Kidney (tissue), 14 donors: ENCODE measurements around the gene CLEC4D. TPM values are rescaled to one million over a fixed set of nuclear protein-coding genes. Genes with fewer than 3 reads are reported as not detected.

ENCODE experiments used
- DNase-seq, 5 donors: peaks; one replicate each; pipeline ENCODE4 v3.0.0-alpha.2; 2013 to 2020
- FAIRE-seq: peaks from 2 replicates; lab custom pipeline; 2012; peaks lifted over from hg19 to GRCh38; lab: Jason Lieb, UNC
- H3K27ac ChIP-seq, 2 donors: one replicate each; pipeline ENCODE4 v1.7.0; 2013; ENCODE audit warnings: low read depth in 2 of 2, low read length in 2 of 2, inconsistent platforms in 1 of 2
- H3K27me3 ChIP-seq: one replicate; pipeline ENCODE4 v1.7.1; 2013; ENCODE audit warnings: low read length, inconsistent platforms; ENCODE audit not compliant: control insufficient read depth, insufficient read depth
- H3K36me3 ChIP-seq, 3 donors: one replicate each; pipeline versions ENCODE4 v1.7.0 to v1.7.1; 2013; ENCODE audit warnings: low read length in 3 of 3, control low read depth in 1 of 3, inconsistent platforms in 1 of 3; ENCODE audit not compliant: insufficient read depth in 3 of 3, control insufficient read depth in 2 of 3
- H3K4me1 ChIP-seq, 3 donors: one replicate each; pipeline versions ENCODE4 v1.7.0 to v1.7.1; 2013; ENCODE audit warnings: low read length in 3 of 3, inconsistent platforms in 1 of 3, low read depth in 1 of 3; ENCODE audit not compliant: control insufficient read depth in 2 of 3, insufficient read depth in 2 of 3
- H3K4me3 ChIP-seq, 3 donors: one replicate each; pipeline versions ENCODE4 v1.7.0 to v1.8.1; 2013; ENCODE audit warnings: low read length in 3 of 3, control low read depth in 1 of 3, inconsistent platforms in 1 of 3
- H3K9ac ChIP-seq, 3 donors: one replicate each; pipeline versions ENCODE4 v1.7.0 to v1.7.1; 2013; ENCODE audit warnings: low read length in 3 of 3, control low read depth in 1 of 3, inconsistent platforms in 1 of 3
- H3K9me3 ChIP-seq, 3 donors: one replicate each; pipeline versions ENCODE4 v1.7.0 to v1.7.1; 2013; ENCODE audit warnings: low read length in 3 of 3, control low read depth in 1 of 3, inconsistent platforms in 1 of 3; ENCODE audit not compliant: control insufficient read depth in 2 of 3, insufficient read depth in 1 of 3
- intact Hi-C: fragments of 100-400 bp; cut with DNase I; formaldehyde crosslinking; loops from one replicate; pipeline ENCODE4 v1.11.1; 2022
- polyA plus RNA-seq: library from polyadenylated mRNA; stranded (reverse); fragments of 350-450 nt; fragmentation: Illumina TruSeq; extraction: RNeasy Lipid Tissue Mini Kit (QIAGEN cat#74804); gene quantifications from one replicate; pipeline ENCODE4 v1.2.3, GENCODE V29; 2014; ENCODE audit warnings: low read depth, low replicate concordance; ENCODE audit not compliant: insufficient read depth
- total RNA-seq: library from RNA; stranded (reverse); fragmentation: NEBNext Ultra II Directional; extraction: Animal tissue kit (Norgen Biotek cat#: 25700); gene quantifications from one replicate; pipeline ENCODE4 v1.2.1, GENCODE V29; 2021
- TF ChIP-seq, protein P1 (sequence below): IDR thresholded peaks from 3 replicates; pipeline ENCODE4 v1.5.1; 2012; ENCODE audit warnings: mild to moderate bottlenecking, moderate library complexity, borderline replicate concordance; ENCODE audit not compliant: insufficient read depth; ENCODE audit errors: extremely low read depth
- donor health status: control.
- donor health status: control.
- donor health status: control.
- donor health status: control.
- donor health status: control.
- donor health status: DM: yes; HTN: yes; CAD: no.
- donor health status: Normal renal cell carcinoma (clear cell type).

CLEC4D gene
- total and polyA plus RNA-seq, 2 donors from 2014 or later: 0.41 TPM; not detected in 1

DNA sequence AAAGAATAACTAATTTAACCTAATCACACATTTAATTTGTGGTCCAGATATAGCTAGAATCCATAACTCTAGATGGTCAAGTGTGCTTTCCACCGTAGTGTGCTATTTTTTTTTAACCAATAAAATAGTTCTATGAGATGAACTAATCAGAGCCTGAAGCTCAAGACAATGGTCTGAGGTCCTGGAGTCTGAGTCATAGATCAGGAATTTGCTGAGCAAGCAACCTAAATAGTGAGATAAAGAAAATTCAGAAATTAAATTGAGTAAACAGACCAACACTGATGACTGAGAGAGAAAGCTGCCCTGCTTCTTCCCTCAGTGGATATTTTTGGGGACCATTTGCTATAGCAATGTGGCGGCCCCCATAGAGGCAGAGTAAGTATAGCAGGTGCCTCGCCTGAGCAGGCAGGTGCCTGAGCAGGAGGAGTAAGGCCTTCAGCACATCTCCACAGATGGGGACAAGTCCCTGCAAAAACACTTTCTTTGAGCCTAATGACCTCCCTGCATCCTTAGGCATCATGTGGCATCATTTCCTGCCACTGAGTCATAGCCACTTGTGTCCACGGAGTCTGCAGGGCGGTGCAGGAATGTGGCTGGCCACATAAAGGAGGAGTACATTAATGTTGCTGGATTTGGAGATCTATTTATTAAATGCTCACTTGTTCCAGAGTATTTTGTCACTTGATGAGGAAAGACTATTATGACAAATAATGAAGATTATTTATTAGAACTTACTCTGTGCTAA lies 41.3 kb downstream of the CLEC4D start:
- H3K36me3 ChIP-seq: no peaks in the 10 kb centered on the region
- FAIRE-seq: no peak
- intact Hi-C loops: no loop called here
- no peak overlapping the region for H3K4me3 ChIP-seq
- no peaks in the 10 kb centered on the region for H3K27me3 ChIP-seq
- no peaks in the 10 kb centered on the region for H3K9me3 ChIP-seq
- H3K4me1 ChIP-seq: no peaks in the 10 kb centered on the region
- no peak overlapping the region for H3K9ac ChIP-seq
- no peak for DNase-seq
- TF ChIP-seq, protein P1, sequence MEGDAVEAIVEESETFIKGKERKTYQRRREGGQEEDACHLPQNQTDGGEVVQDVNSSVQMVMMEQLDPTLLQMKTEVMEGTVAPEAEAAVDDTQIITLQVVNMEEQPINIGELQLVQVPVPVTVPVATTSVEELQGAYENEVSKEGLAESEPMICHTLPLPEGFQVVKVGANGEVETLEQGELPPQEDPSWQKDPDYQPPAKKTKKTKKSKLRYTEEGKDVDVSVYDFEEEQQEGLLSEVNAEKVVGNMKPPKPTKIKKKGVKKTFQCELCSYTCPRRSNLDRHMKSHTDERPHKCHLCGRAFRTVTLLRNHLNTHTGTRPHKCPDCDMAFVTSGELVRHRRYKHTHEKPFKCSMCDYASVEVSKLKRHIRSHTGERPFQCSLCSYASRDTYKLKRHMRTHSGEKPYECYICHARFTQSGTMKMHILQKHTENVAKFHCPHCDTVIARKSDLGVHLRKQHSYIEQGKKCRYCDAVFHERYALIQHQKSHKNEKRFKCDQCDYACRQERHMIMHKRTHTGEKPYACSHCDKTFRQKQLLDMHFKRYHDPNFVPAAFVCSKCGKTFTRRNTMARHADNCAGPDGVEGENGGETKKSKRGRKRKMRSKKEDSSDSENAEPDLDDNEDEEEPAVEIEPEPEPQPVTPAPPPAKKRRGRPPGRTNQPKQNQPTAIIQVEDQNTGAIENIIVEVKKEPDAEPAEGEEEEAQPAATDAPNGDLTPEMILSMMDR: no peak
- H3K27ac ChIP-seq: no peak overlapping the region

DNA sequence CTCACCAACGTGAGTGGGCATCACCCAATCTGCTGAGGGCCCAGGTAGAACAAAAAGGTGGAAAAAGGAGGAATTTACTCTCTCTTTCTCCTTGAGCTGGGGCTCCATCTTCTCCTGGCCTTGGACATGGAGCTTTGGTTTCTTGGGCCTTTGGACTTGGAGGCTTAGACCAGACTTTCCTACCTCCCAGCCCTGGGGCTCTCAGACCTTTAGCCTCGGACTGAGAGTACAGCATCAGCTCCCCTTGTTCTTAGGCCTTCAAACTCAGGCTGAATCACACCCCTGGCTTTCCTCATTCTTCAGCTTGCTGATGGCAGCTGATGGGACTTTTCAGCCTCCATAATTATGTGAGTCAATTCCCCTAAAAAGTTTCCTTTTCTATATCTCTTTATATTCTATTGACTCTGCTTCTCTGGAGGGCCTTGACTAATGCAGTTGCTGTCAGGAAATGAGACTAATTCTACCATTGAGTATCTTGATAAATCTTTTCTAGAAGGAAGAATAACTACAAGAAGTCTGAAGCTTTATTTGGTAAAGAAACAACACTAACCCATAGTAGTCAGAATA lies 43.3 kb downstream of the CLEC4D start:
- H3K27ac ChIP-seq: no peak overlapping the region
- H3K36me3 ChIP-seq: no peaks in the 10 kb centered on the region
- intact Hi-C loops: no loop called here
- TF ChIP-seq, protein P1: no peak
- no peak for FAIRE-seq
- no peaks in the 10 kb centered on the region for H3K27me3 ChIP-seq
- no peak overlapping the region for H3K4me3 ChIP-seq
- H3K9ac ChIP-seq: no peak overlapping the region
- no peak for DNase-seq
- H3K4me1 ChIP-seq: no peaks in the 10 kb centered on the region
- H3K9me3 ChIP-seq: no peaks in the 10 kb centered on the region

DNA sequence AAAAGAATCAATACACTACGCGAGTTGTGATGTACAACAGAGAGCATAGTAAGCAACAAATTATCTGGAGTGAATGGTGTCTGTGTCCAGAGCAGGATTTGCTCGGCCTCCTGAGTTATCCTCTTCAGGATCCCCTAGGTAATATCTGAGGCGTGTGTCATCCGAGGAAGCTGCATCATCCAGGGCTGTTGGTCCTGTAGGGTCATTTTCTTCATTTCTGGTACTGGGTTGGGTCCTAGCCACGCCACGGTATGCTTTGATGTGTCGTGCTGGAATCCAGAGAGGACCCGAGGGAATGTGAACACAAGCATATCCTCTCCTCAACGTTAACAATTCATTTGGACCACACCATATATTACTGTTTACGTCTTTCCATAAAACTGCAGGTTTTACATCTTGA lies 46.4 kb downstream of the CLEC4D start:
- DNase-seq: no peak
- H3K9me3 ChIP-seq: peaks cover 0 to 2% (median 0%) of the 10 kb centered on the region in 3 donors
- FAIRE-seq: no peak
- TF ChIP-seq, protein P1: no peak
- no peak overlapping the region for H3K4me3 ChIP-seq
- H3K9ac ChIP-seq: no peak overlapping the region
- no peak overlapping the region for H3K27ac ChIP-seq
- no peaks in the 10 kb centered on the region for H3K4me1 ChIP-seq
- no peaks in the 10 kb centered on the region for H3K36me3 ChIP-seq
- H3K27me3 ChIP-seq: no peaks in the 10 kb centered on the region
- intact Hi-C loops: no loop called here
